Right renal pelvis (tissue), 4 donors: ENCODE data around the gene ARHGEF12. TPM values are rescaled to one million over a fixed set of nuclear protein-coding genes. Genes with fewer than 3 reads are reported as not detected.

Experiments used
- DNase-seq, 4 donors: peaks; one replicate each; pipeline ENCODE4 v3.0.0-alpha.2; 2013; ENCODE audit warnings: low read depth in 4 of 4, low spot score in 3 of 4, missing footprints in 1 of 4
- polyA plus RNA-seq, 4 donors: library from polyadenylated mRNA; unstranded; fragments of 120-200 nt; gene quantifications; one replicate each; pipeline ENCODE4 v1.2.1, GENCODE V29; 2013; ENCODE audit not compliant: insufficient read length in 4 of 4

ARHGEF12 gene
- polyA plus RNA-seq: 100 to 1,000 TPM; 117 to 138 (median 127) TPM

- peak; percentile 90 to 94 (median 93) for DNase-seq
Measured at GRCh38 chr11:120335908-120336640, at the start of gene ARHGEF12. Gene ARHGEF12 (plus strand): TSS chr11:120336413. CDS start chr11:120337244, 831 bp downstream.

GRCh38 chr11:120288021-120288420, 48.2 kb upstream of the ARHGEF12 start:
- no peak for DNase-seq

- DNase-seq: no peak
Measured at GRCh38 chr11:120289426-120289825, 46.8 kb upstream of the ARHGEF12 start.

- DNase-seq: no peak
Measured at GRCh38 chr11:120290956-120291355, 45.3 kb upstream of the ARHGEF12 start.

- DNase-seq: no peak
Measured at GRCh38 chr11:120293038-120293800, 43.0 kb upstream of the ARHGEF12 start.

- DNase-seq: no peak
Measured at GRCh38 chr11:120294096-120294495, 42.1 kb upstream of the ARHGEF12 start.

- no peak for DNase-seq
Measured at GRCh38 chr11:120295099-120295498, 41.1 kb upstream of the ARHGEF12 start.

- no peak for DNase-seq
Measured at GRCh38 chr11:120296554-120296953, 39.7 kb upstream of the ARHGEF12 start.

GRCh38 chr11:120298461-120298860, 37.8 kb upstream of the ARHGEF12 start:
- no peak for DNase-seq

- DNase-seq: no peak
Measured at GRCh38 chr11:120302001-120302805, 34.0 kb upstream of the ARHGEF12 start.

- peak in 1 of 4 donors; percentile 57 for DNase-seq
Measured at GRCh38 chr11:120303004-120303637, 33.1 kb upstream of the ARHGEF12 start.

GRCh38 chr11:120304526-120304925, 31.7 kb upstream of the ARHGEF12 start:
- DNase-seq: no peak

GRCh38 chr11:120305286-120305685, 30.9 kb upstream of the ARHGEF12 start:
- no peak for DNase-seq

- no peak for DNase-seq
Measured at GRCh38 chr11:120306519-120307242, 29.5 kb upstream of the ARHGEF12 start.

GRCh38 chr11:120307476-120307875, 28.7 kb upstream of the ARHGEF12 start:
- no peak for DNase-seq

- no peak for DNase-seq
Measured at GRCh38 chr11:120308081-120308480, 28.1 kb upstream of the ARHGEF12 start.

GRCh38 chr11:120310870-120311269, 25.3 kb upstream of the ARHGEF12 start:
- DNase-seq: no peak

- no peak for DNase-seq
Measured at GRCh38 chr11:120314861-120315260, 21.4 kb upstream of the ARHGEF12 start.

GRCh38 chr11:120316880-120317688, 19.1 kb upstream of the ARHGEF12 start:
- DNase-seq: peak in 2 of 4 donors; percentile 25 to 39
